H1 (cell line): ENCODE results near the gene PTPRE. TPM values are rescaled to one million over a fixed set of nuclear protein-coding genes. Genes with fewer than 3 reads are reported as not detected.
"Not testable (repeated sequence)": the region's sequence is repeated elsewhere in the genome, so short reads cannot be mapped to it uniquely, and the experiment has no call there.

Experiments used
- CTCF ChIA-PET: fragments of 300-600 bp; sonication (Branson Sonifier 250); formaldehyde crosslinking; loops from one replicate; lab custom pipeline; 2021; ENCODE audit not compliant: partially characterized antibody; lab: Charles Lee
- POLR2A ChIA-PET: fragments of 300-600 bp; sonication (Branson Sonifier 250); formaldehyde crosslinking; loops from one replicate; lab custom pipeline; 2021; ENCODE audit warnings: inconsistent platforms; ENCODE audit not compliant: partially characterized antibody; lab: Charles Lee
- DNase-seq, 2 experiments: peaks; one replicate each; pipeline versions ENCODE4 v3.0.0 to v3.0.0-alpha.2; 2010 to 2022; ENCODE audit warnings: low spot score in 2 of 2, low read depth in 1 of 2, mixed read lengths in 1 of 2
- FAIRE-seq: peaks from 2 replicates; lab custom pipeline; 2011; peaks lifted over from hg19 to GRCh38; lab: Jason Lieb, UNC
- H2AFZ ChIP-seq: 2 replicates; pipeline ENCODE4 v1.8.1; 2012; ENCODE audit warnings: low read length, inconsistent platforms
- H2AK5ac ChIP-seq: 2 replicates; pipeline ENCODE4 v1.6.1; 2013; ENCODE audit warnings: low read depth, low read length
- H2BK120ac ChIP-seq: replicated peaks from 2 replicates; pipeline ENCODE3; 2013; ENCODE audit warnings: low read depth, low read length, inconsistent platforms
- H2BK12ac ChIP-seq: 2 replicates; pipeline ENCODE4 v1.6.1; 2013; ENCODE audit warnings: low read depth, low read length
- H2BK15ac ChIP-seq: 2 replicates; pipeline ENCODE4 v1.6.1; 2013; ENCODE audit warnings: low read length
- H2BK20ac ChIP-seq: 2 replicates; pipeline ENCODE4 v1.6.1; 2013; ENCODE audit warnings: low read length
- H2BK5ac ChIP-seq: 2 replicates; pipeline ENCODE4 v1.6.1; 2013; ENCODE audit warnings: low read depth, low read length
- H3K14ac ChIP-seq: 2 replicates; pipeline ENCODE4 v1.6.1; 2013; ENCODE audit warnings: inconsistent platforms; ENCODE audit not compliant: insufficient read length
- H3K18ac ChIP-seq: 2 replicates; pipeline ENCODE4 v1.6.1; 2013; ENCODE audit warnings: low read length; ENCODE audit errors: extremely low read depth
- H3K23ac ChIP-seq: 2 replicates; pipeline ENCODE4 v1.6.1; 2013; ENCODE audit warnings: inconsistent platforms; ENCODE audit not compliant: insufficient read length
- H3K23me2 ChIP-seq: 2 replicates; pipeline ENCODE4 v1.6.1; 2013; ENCODE audit warnings: low read depth, low read length
- H3K27ac ChIP-seq: 2 replicates; pipeline ENCODE4 v1.6.1; 2011; ENCODE audit warnings: low read depth, low read length, inconsistent platforms
- H3K27me3 ChIP-seq, 4 experiments: replicated peaks in 1 of 4; 1 replicate in 1 of 4; 2 replicates in 3 of 4; pipeline versions ENCODE4 v1.6.1 to v1.8.1; 2011 to 2013; ENCODE audit warnings: low read length in 3 of 4, mild to moderate bottlenecking in 3 of 4, inconsistent platforms in 2 of 4, mixed read lengths in 2 of 4, moderate library complexity in 1 of 4; ENCODE audit not compliant: control insufficient read depth in 3 of 4, insufficient read depth in 3 of 4; ENCODE audit errors: extremely low read depth in 1 of 4
- H3K36me3 ChIP-seq, 4 experiments: 2 replicates each; pipeline versions ENCODE4 v1.6.1 to v1.8.1; 2011 to 2013; ENCODE audit warnings: mild to moderate bottlenecking in 4 of 4, low read length in 3 of 4, moderate library complexity in 2 of 4, control low read depth in 1 of 4, inconsistent platforms in 1 of 4; ENCODE audit not compliant: insufficient read depth in 4 of 4, control insufficient read depth in 2 of 4
- H3K4ac ChIP-seq: replicated peaks from 2 replicates; pipeline ENCODE3; 2013; ENCODE audit warnings: low read length, low read depth, mixed read lengths, inconsistent platforms; ENCODE audit not compliant: insufficient read length
- H3K4me1 ChIP-seq, 4 experiments: replicated peaks in 1 of 4; 1 replicate in 1 of 4; 2 replicates in 3 of 4; pipeline versions ENCODE4 v1.6.1 to v1.8.1; 2011 to 2013; ENCODE audit warnings: low read length in 3 of 4, inconsistent platforms in 2 of 4, mixed read lengths in 1 of 4; ENCODE audit not compliant: insufficient read depth in 4 of 4, control insufficient read depth in 3 of 4
- H3K4me2 ChIP-seq, 2 experiments: 2 replicates each; pipeline versions ENCODE4 v1.6.1 to v1.8.1; 2011 to 2013; ENCODE audit warnings: low read depth in 2 of 2, low read length in 2 of 2, control low read depth in 1 of 2, inconsistent platforms in 1 of 2, mild to moderate bottlenecking in 1 of 2; ENCODE audit not compliant: insufficient read depth in 1 of 2
- H3K4me3 ChIP-seq, 4 experiments: fragments of 200-600, 300-600 bp in 1 of 4; sonication (generic), shearing (Covaris generic), sonication (Bioruptor Twin) in 1 of 4; 2 replicates each; pipeline versions ENCODE4 v1.5.1 to v1.8.1; 2011 to 2016; ENCODE audit warnings: low read length in 4 of 4, low read depth in 3 of 4, control low read depth in 2 of 4, inconsistent platforms in 2 of 4, mild to moderate bottlenecking in 2 of 4, mixed read lengths in 1 of 4, moderate library complexity in 1 of 4; ENCODE audit not compliant: insufficient read depth in 2 of 4; ENCODE audit errors: extremely low read depth in 1 of 4
- H3K56ac ChIP-seq: replicated peaks from 2 replicates; pipeline ENCODE3; 2013; ENCODE audit warnings: low read depth, mild to moderate bottlenecking, mixed read lengths, low read length, inconsistent platforms; ENCODE audit not compliant: insufficient read length
- H3K79me1 ChIP-seq: 2 replicates; pipeline ENCODE4 v1.6.1; 2013; ENCODE audit warnings: low read depth, low read length, control low read depth
- H3K79me2 ChIP-seq, 2 experiments: 2 replicates each; pipeline versions ENCODE4 v1.6.1 to v1.8.1; 2012 to 2013; ENCODE audit warnings: low read length in 2 of 2, mild to moderate bottlenecking in 2 of 2, inconsistent platforms in 1 of 2; ENCODE audit not compliant: insufficient read depth in 2 of 2, control insufficient read depth in 1 of 2
- H3K9ac ChIP-seq, 4 experiments: replicated peaks in 1 of 4; 1 replicate in 1 of 4; 2 replicates in 3 of 4; pipeline versions ENCODE4 v1.6.1 to v1.8.1; 2011 to 2013; ENCODE audit warnings: low read depth in 3 of 4, low read length in 3 of 4, control low read depth in 2 of 4, mild to moderate bottlenecking in 2 of 4, moderate library complexity in 2 of 4, inconsistent platforms in 1 of 4; ENCODE audit errors: extremely low read depth in 1 of 4
- H3K9me3 ChIP-seq, 2 experiments: 2 replicates each; pipeline versions ENCODE4 v1.6.1 to v1.8.1; 2012 to 2013; ENCODE audit warnings: mild to moderate bottlenecking in 2 of 2, moderate library complexity in 2 of 2, control low read depth in 1 of 2, inconsistent platforms in 1 of 2, low read depth in 1 of 2, low read length in 1 of 2, mixed read lengths in 1 of 2; ENCODE audit not compliant: insufficient read depth in 2 of 2
- H4K20me1 ChIP-seq, 2 experiments: replicated peaks in 1 of 2; 2 replicates each; pipeline versions ENCODE3 to v1.8.1; 2011 to 2013; ENCODE audit warnings: inconsistent platforms in 2 of 2, low read length in 2 of 2, mild to moderate bottlenecking in 1 of 2; ENCODE audit not compliant: insufficient read depth in 2 of 2, control insufficient read depth in 1 of 2
- H4K5ac ChIP-seq: 2 replicates; pipeline ENCODE4 v1.6.1; 2013; ENCODE audit warnings: low read length, low read depth, mixed read lengths, inconsistent platforms; ENCODE audit not compliant: insufficient read length
- H4K8ac ChIP-seq: 2 replicates; pipeline ENCODE4 v1.8.0; 2013; ENCODE audit warnings: mild to moderate bottlenecking, moderate library complexity, low read length, inconsistent platforms; ENCODE audit not compliant: insufficient read depth; ENCODE audit errors: extremely low read depth
- H4K91ac ChIP-seq: replicated peaks from 2 replicates; pipeline ENCODE3; 2013; ENCODE audit warnings: low read length, mixed read lengths, inconsistent platforms; ENCODE audit not compliant: insufficient read length
- WGBS, 2 experiments: shearing (Covaris generic) in 1 of 2; methylation state at CpG; one replicate each; pipeline versions ENCODE4 v1.1.6 to v1.1.7; 2013 to 2015; ENCODE audit warnings: low lambda C conversion rate in 2 of 2, mixed read lengths in 2 of 2, inconsistent platforms in 1 of 2, low coverage in 1 of 2, missing lambda C conversion rate in 1 of 2; ENCODE audit not compliant: insufficient replicate concordance in 2 of 2, insufficient coverage in 1 of 2, insufficient read length in 1 of 2; ENCODE audit errors: extremely low coverage in 1 of 2, missing lambda C conversion rate in 1 of 2; 5-methylcytosine and 5-hydroxymethylcytosine counted together
- polyA plus RNA-seq, 7 experiments: library from polyadenylated mRNA; depleted of rRNA in 3 of 7; stranded (reverse) in 5 of 7; unstranded in 2 of 7; fragments of >200 nt in 5 of 7; fragments of 200-250 nt in 2 of 7; gene quantifications; 1 replicate in 5 of 7; 2 replicates in 1 of 7; 4 replicates in 1 of 7; pipeline versions ENCODE4 v1.2.1 to v1.2.3, GENCODE V29; 2011 to 2013; ENCODE audit warnings: missing spikeins in 2 of 7, mixed read lengths in 2 of 7
- total RNA-seq: library from RNA; stranded (reverse); fragmentation: NEBNext Ultra II Directional; extraction: Animal tissue kit (Norgen Biotek cat#: 25700); gene quantifications from 2 replicates; pipeline ENCODE4 v1.2.1, GENCODE V29; 2021

The PTPRE gene
- total and polyA plus RNA-seq, 2 of the 8 experiments (the other 6 are each of a cell fraction or from before 2014, with no cell fraction given): 0.33 to 0.54 TPM

DNA sequence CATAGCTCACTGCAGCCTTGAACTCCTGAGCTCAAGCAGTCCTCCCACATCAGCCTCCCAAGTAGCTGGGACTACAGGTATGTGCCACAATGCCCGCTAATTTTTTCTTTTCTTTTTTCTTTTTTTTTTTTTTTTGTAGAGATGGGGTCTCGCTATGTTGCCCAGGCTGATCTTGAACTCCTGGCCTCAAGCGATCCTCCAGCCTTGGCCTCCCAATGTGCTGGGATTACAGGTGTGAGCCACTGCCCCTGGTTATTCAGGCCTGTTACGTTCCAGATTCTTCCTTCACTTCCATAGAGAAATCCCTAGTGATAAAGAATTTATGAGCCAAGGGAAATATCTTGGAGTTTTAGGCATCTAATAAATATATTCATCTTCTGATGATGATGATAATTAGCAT is 187.7 kb downstream of the PTPRE start:
- DNase-seq, H3K14ac ChIP-seq, H3K4ac ChIP-seq, H2BK120ac ChIP-seq, H4K91ac ChIP-seq, FAIRE-seq, H2BK5ac ChIP-seq, H3K9ac ChIP-seq, H3K23me2 ChIP-seq, H3K4me3 ChIP-seq, H3K56ac ChIP-seq, H2AFZ ChIP-seq, H2BK20ac ChIP-seq, H3K9me3 ChIP-seq, H3K4me1 ChIP-seq, H3K27me3 ChIP-seq, H3K18ac ChIP-seq, H3K4me2 ChIP-seq, H4K20me1 ChIP-seq, H2BK12ac ChIP-seq, H4K5ac ChIP-seq, H3K27ac ChIP-seq, H4K8ac ChIP-seq, H3K23ac ChIP-seq, H2BK15ac ChIP-seq, H3K79me2 ChIP-seq, H2AK5ac ChIP-seq, H3K79me1 ChIP-seq: not testable (repeated sequence)
- WGBS, 2 experiments: 97% methylated on average over 2 of the region's 4 CpGs; no CpG with 5 or more reads in 1 of the 2 experiments
- H3K36me3 ChIP-seq: peaks cover 9 to 27% (median 14%) of the 10 kb centered on the region in 4 experiments
- ChIA-PET POLR2A (interaction anchor here (1.2 kb wide), 1 partner anchor 18 kb away, joined by 3 read pairs; no protein-coding TSS in a partner anchor), CTCF (interaction anchor here (1.0 to 1.9 kb wide), 4 partner anchors 8 to 162 kb away, joined by 3 to 9 read pairs (median 4); no protein-coding TSS in a partner anchor)
